HG03097 (cell line): ENCODE results near the gene CHST6.
"Not testable (repeated sequence)": the region's sequence is repeated elsewhere in the genome, so short reads cannot be mapped to it uniquely, and the experiment has no call there.

Source experiments
- ATAC-seq: cut with Tn5 transposase; IDR thresholded peaks from one replicate; pipeline ENCODE4 v1.9.1; 2021; ENCODE audit not compliant: unreplicated experiment, low FRiP score

The CHST6 gene

DNA sequence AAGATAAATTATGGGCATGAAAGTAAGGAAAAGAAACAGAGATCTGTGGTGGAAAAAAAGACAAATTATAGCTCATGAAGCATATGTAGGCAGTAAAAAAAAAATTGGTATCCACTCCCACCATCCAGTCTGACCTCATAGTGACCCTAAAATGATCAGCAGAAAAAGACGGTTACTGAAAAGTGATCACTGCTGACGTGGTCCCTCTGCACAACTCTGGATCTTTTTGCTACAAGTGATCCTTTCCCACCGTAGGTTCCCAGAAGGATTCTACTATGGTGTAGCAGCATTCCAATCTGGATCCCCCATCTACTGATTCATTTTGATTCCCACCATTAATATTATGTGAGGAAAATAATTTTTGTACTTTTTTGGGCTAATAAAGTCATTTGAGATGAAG, 10.9 kb upstream of the CHST6 start:
- ATAC-seq, result no peak

- ATAC-seq, result no peak
Observed at GRCh38 chr16:75503801-75504200, 8.6 kb upstream of the CHST6 start.

DNA sequence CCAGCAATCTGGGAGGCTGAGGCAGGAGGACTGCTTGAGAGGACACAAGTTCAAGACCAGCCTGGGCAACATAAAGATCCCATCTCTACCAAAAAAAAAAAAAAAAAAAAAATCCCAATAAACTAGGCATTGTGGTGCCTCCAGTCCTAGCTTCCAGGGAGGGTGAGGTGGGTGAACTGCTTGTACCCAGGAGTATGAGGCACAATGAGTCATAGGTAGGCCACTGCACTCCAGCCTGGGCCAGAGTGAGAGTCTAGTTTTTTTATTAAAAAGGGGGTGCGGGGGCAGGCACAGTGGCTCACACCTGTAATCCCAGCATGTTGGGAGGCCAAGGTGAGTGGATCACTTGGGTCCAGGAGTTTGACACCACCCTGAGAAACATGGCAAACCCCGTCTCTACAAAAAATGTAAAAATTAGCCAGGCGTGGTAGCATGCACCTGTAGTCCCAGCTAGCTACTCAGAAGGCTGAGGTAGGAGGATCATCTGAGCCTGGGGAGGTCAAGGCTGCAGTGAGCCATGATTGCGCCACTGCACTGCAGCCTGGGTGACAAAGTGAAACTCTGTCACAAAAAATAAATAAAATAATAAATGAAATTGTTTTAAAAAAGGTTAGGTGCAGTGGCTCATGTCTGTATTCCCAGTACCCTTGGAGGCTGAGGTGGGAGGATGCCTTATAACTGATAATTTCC, 7.8 kb upstream of the CHST6 start:
- ATAC-seq, result no peak

DNA sequence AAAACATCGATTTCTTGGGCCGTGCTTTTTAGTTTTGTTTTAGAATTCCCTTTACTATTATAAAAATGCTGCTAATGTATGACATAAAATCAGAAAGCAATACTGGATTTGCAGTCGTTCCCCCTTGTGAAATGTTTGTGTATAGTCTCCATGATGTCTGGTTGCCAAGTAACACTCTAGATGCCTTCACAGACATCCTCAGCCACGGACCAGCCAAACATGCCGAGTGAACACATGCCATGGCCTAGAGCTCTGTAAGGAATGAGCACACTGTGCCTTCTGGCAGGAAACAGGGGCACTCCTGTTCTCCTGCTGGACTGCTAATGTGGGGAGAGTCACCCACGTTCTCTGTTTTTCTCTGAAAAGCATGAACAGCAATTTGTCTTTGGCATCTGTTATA, 6.6 kb upstream of the CHST6 start:
- ATAC-seq, result not testable (repeated sequence)

DNA sequence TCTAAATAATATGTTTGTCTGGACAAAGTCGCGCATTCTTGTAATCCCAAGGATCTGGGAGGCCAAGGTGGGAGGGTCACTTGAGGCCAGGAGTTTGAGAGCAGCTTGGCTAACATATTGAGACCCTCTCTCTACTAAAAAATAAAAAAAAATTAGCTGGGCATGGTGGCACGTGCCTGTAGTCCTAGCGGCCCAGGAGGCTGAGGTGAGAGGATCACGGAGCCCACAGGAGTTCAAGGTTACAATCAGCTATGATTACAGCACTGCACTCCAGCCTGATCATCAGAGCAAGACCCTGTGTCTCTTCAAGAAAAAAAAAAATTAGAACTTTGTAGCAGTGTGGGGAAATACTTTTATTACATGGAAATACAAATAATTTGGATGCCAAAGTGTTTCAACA, 6.1 kb upstream of the CHST6 start:
- no peak for ATAC-seq

DNA sequence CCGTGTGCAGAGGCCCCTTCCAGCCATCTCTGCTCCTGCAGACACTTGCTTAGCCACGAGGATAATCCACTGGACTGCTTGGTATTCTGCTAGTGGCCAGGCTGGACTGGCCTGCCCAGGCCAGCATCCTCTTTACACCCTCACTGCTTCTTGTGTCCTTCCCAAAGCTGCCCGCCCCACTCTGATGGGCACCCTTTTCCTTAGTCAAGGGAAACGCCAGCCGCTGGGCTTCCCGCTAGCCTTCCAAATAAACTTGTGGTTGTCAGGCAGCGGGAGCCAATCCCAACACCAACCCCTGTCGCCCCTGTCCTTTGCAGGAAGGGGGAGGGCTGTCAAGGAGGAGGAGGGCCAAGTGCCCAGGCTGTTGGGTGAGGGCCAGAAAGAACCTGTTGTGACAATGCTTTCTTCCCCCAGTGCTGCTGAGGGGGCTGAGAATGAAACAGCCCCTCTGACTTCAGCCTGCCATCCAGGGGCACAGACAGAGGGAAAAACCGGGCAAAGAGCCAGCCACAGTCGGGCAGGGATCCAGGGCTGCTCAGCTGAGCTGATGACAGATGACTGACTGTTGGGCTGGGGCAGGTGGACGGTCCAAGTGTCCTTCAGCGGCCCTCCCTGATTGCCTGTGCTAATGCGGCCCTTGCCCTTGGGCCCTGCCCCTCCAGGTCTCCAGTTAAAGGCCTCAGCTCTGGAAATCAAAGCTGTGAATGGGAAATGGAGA, 3.5 kb upstream of the CHST6 start:
- not testable (repeated sequence) for ATAC-seq

- no peak for ATAC-seq
Observed at GRCh38 chr16:75497558-75497957, 2.3 kb upstream of the CHST6 start.

- no peak for ATAC-seq
Observed at GRCh38 chr16:75494661-75495075, 573 bp downstream of the CHST6 start.

DNA sequence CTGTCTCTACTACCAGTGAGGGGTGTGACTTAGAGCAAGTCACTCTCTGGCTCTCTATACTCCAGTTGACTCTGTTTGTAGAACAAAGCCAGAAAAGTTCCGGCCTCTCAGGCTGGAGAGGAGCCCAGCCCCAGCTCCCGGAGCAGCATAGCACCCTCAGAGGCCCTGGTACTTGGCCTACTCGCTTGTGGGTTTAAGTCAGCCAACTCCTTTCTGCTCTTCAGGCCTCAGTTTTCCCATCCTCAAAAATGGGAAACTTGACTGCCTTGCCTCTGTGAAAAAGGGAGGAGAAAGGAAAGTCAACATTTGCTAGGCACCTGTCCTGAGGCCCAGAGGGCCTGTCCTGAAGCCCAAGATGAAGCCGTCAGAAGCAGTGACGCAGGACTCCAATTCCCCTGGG, 1.1 kb downstream of the CHST6 start:
- no peak for ATAC-seq

DNA sequence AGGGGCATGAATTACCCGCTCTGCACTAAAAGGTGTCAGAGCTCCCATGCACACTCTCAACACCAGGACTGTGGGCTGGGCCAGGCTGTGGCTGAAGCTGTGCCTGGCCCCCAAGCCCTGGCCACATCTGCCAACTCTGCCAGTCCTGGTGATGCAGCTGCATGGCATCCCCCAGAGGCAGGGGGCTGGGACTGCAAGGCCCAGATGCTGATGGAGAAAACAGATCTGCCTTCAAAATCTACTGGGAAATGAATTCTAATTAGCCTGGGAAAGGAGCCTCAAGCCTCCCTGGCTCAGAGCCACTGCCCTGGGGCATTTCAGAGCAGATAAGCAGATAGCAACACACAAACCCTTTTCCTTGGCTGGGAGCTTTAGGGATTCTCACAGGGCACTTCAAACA, 3.4 kb downstream of the CHST6 start:
- no peak for ATAC-seq

DNA sequence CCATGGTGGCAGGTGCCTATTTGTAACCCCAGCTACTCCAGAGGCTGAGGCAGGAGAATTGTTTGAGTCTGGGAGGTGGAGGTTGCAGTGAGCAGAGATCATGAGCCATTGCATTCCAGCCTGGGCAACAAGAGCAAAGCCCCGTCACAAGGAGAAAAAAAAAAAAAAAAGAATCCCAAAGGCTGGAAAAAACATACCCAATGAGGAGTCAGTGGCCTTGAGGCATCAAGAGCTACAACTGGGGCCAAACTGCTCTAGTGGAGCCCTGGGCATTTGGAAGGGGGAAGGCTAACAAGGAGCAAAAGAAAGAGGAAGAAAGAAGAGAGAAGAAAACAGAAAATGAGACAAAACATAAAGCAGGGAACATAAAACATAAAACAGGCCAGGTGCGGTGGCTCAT, 6.9 kb downstream of the CHST6 start:
- no peak for ATAC-seq

DNA sequence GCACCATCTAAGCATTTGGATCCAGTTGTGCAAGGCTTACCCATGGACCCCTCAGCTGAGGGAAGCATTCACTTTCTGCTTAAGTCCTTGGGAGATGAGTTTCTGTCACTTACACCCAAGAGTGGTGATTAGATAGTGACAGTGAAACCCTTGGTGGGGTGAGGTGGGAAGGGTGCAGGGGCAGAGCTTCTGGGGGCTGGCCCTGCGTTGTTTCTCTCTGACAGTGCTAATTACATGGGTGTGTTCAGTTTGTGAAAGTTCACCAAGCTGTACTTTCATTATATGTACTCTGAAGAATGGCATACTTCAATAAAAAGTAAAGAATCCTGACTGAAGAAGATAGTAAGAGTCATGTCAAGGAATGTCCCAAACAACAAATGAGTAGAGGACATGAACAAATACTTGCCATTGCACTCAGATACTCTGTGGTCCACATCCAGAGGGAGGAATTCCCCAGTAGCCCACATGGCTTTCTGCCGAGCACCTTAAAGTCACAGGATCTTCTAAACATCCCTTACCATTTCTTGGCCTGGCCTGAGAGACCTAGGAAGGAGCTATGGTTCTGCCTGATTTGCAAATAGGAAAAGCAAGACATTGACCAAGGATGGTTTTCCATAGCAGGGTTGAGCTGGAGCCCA, 8.4 kb downstream of the CHST6 start:
- no peak for ATAC-seq

- no peak for ATAC-seq
Observed at GRCh38 chr16:75486014-75486675, 9.1 kb downstream of the CHST6 start.

- ATAC-seq, result no peak
Observed at GRCh38 chr16:75485230-75486013, 9.8 kb downstream of the CHST6 start.

- no peak for ATAC-seq
Observed at GRCh38 chr16:75483222-75483621, 12.0 kb downstream of the CHST6 start.

GRCh38 chr16:75482434-75483205, 12.6 kb downstream of the CHST6 start:
- ATAC-seq, result no peak

GRCh38 chr16:75481475-75481874, 13.8 kb downstream of the CHST6 start:
- ATAC-seq, result no peak

GRCh38 chr16:75479421-75479990, 15.7 kb downstream of the CHST6 start:
- no peak for ATAC-seq
